LNCaP clone FGC (cell line): ENCODE measurements around the gene PPIE.

Source experiments
- DNase-seq: peaks from one replicate; pipeline ENCODE4 v3.0.0-alpha.2; 2011; ENCODE audit warnings: low read depth
- H3K4me3 ChIP-seq: 2 replicates; pipeline ENCODE4 v1.5.1; 2011; ENCODE audit warnings: mild to moderate bottlenecking, low read depth, low read length, control low read depth
- TF ChIP-seq, protein P1 (sequence below): IDR thresholded peaks from 2 replicates; pipeline ENCODE4 v1.5.1; 2012; ENCODE audit warnings: mild to moderate bottlenecking; ENCODE audit not compliant: control insufficient read depth, insufficient read depth; ENCODE audit errors: extremely low read depth

The PPIE gene

DNA sequence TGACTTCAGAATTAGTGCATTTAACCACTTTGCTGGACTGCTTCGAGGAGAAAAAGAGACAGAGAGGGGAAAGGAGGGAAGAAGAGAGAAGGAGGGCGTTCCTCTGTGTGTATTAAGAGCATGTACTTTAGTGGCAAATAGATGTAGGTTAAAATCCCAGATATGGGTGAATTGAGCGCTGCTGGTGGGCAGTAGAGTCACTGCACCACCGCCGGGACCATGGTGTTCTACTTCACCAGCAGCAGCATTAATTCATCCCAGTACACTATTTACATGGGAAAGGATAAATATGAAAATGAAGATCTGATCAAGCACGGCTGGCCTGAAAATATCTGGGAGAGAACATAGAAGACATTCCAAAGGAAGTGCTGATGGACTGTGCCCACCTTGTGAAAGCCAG is 20.9 kb upstream of the PPIE start:
- no peak overlapping the region for H3K4me3 ChIP-seq
- no peak for DNase-seq
- TF ChIP-seq, protein P1, sequence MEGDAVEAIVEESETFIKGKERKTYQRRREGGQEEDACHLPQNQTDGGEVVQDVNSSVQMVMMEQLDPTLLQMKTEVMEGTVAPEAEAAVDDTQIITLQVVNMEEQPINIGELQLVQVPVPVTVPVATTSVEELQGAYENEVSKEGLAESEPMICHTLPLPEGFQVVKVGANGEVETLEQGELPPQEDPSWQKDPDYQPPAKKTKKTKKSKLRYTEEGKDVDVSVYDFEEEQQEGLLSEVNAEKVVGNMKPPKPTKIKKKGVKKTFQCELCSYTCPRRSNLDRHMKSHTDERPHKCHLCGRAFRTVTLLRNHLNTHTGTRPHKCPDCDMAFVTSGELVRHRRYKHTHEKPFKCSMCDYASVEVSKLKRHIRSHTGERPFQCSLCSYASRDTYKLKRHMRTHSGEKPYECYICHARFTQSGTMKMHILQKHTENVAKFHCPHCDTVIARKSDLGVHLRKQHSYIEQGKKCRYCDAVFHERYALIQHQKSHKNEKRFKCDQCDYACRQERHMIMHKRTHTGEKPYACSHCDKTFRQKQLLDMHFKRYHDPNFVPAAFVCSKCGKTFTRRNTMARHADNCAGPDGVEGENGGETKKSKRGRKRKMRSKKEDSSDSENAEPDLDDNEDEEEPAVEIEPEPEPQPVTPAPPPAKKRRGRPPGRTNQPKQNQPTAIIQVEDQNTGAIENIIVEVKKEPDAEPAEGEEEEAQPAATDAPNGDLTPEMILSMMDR: no peak

DNA sequence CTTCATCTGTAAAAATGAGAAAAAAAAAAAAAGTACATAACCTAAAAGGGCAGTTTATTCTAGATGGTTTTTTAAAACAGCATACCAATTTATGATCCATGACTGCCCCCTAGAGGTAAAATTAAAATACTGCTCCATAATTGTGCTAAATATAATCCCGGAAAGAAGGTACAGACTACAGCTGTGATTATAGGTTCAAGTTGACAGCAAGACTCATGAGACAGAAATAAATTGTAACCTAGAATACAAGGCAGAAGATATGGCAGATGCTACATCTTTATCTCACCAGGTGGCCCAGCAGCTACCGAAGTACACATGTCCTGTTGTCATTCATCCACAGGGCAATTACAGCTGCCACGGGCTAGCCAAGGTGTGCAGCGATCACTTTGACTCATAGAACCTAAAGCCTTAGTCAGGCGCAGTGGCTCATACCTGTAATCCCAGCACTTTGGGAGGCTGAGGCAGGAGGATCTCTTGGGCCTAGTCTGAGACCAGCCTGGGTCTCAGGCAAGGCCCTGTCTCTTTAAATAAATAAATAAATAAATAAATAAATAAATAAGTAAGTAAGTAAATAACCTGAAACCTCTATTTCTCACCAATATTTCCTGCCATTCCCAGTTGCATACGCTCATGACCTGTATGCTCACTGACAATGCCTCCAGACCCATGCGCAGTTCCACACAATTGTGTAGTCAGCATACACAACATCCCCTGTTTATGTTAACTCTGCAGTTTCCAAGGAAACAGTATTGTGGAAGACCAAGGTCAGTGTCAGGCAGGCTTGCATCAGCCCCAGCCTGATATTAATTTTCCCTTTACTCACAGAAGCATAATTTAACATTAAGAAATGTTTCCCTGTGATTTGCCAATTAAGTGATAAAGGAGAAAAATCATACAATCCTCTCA is 18.3 kb upstream of the PPIE start:
- peak; percentile 48 for DNase-seq
- H3K4me3 ChIP-seq: no peak overlapping the region
- TF ChIP-seq, protein P1: peak; percentile 58

DNA sequence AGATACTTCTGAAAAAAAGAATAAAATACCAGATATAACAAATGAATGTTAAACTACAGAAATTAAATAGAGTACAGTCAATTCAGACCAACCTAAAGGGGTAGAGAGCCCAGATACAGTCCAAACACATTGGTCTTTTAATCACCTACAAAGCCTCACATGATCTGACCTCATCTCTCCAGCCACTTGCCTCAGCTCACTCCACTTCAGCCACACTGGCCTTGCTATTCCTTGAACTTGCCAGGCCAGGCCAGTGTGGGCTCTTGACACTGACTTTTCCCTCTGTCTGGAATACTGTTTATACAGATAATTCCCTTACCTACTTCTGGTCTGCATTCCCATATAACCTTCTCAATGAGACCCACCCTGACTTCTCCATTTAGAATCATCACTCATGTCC is 17.0 kb upstream of the PPIE start:
- TF ChIP-seq, protein P1: no peak
- H3K4me3 ChIP-seq: no peak overlapping the region
- DNase-seq: no peak

DNA sequence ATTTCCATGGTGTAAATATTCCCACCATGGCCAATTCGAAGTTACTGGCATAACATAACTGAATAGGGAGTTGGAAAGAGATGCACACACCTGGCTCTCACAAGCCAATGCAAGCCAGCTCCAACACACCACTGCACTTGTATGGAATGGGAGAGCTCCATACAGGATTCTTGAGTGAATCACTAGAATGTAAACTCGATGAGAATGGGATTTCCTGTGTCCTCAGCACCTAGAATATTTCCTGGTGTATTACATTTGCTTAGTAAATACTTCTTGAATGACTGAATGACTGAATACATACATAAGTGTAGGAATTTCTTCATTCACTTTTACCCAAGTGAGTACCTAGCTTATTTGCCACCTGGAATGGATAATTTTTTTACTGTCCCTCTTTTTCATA is 16.2 kb upstream of the PPIE start:
- H3K4me3 ChIP-seq: no peak overlapping the region
- no peak for DNase-seq
- TF ChIP-seq, protein P1: no peak

DNA sequence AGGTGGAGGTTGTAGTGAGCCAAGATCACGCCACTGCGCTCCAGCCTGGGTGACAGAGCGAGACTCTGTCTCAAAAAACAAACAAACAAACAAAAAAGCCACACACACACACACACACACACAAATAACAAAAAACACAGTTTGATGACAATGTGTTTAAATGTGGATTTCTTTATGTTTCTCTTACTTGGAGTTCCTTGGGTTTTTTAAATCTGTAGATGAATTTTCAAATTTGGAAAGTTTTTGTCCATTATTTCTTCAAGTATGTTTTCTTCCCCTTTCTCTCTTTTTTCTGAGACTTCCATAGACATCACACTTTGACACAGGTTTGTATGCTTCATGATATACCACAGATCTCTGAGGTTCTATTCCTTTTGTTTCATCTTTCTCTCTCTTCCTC is 12.1 kb upstream of the PPIE start:
- TF ChIP-seq, protein P1: no peak
- no peak overlapping the region for H3K4me3 ChIP-seq
- no peak for DNase-seq

DNA sequence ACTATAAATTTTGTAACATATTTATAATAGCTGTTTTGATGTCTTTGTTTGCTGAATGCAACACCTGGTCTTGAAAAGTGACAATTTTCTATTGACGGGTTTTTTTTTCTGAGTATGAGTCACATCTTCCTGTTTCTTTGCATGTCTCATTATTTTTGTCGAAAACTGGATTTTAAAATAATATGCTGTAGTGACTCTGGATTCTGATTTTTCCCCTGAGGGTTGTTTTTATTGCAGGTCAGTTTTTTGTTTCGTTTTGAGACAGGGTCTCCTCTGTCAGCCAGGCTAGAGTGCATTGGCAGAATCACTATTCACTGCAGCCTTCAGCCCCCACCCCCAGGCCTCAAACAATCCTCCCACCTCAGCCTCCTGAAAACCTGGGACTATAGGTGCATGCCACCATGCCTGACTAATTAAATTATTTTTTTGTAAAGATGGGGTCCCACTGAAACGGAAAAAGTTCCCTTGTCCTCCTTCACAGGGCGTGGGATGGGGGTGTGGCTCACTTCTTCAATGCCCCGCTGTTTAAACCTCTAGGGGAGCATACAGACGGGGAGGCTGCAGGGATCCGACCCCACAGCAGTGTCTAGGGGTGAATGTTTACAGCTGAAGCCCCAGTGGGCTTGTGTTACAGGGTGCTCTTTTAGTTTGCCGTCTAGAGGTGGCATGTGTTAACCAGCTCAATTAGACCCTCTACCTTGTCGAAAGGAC is 11.3 kb upstream of the PPIE start:
- H3K4me3 ChIP-seq: no peak overlapping the region
- no peak for DNase-seq
- TF ChIP-seq, protein P1: no peak
